HG03442 (cell line): ENCODE measurements around the gene TNS1.

Experiments
- ATAC-seq: cut with Tn5 transposase; IDR thresholded peaks from one replicate; pipeline ENCODE4 v1.9.1; 2021; ENCODE audit warnings: mild to moderate bottlenecking, moderate library complexity; ENCODE audit not compliant: unreplicated experiment

The TNS1 gene

GRCh38 chr2:218015586-218016521, 13.1 kb upstream of the TNS1 start:
- ATAC-seq: no peak

GRCh38 chr2:218014706-218015585, 12.2 kb upstream of the TNS1 start:
- ATAC-seq: no peak

GRCh38 chr2:218013289-218013688, 10.5 kb upstream of the TNS1 start:
- no peak for ATAC-seq

GRCh38 chr2:218012284-218012683, 9.5 kb upstream of the TNS1 start:
- no peak for ATAC-seq

- ATAC-seq: no peak
Measured at GRCh38 chr2:218011653-218012040, 8.9 kb upstream of the TNS1 start.

- ATAC-seq: no peak
Measured at GRCh38 chr2:218010984-218011652, 8.3 kb upstream of the TNS1 start.

GRCh38 chr2:218010140-218010983, 7.6 kb upstream of the TNS1 start:
- no peak for ATAC-seq

GRCh38 chr2:218009765-218010139, 7.0 kb upstream of the TNS1 start:
- ATAC-seq: no peak

GRCh38 chr2:218009231-218009630, 6.4 kb upstream of the TNS1 start:
- no peak for ATAC-seq

- ATAC-seq: no peak
Measured at GRCh38 chr2:218008060-218009040, 5.6 kb upstream of the TNS1 start.

GRCh38 chr2:218006741-218007140, 3.9 kb upstream of the TNS1 start:
- no peak for ATAC-seq

- ATAC-seq: no peak
Measured at GRCh38 chr2:218005486-218005885, 2.7 kb upstream of the TNS1 start.

- ATAC-seq: no peak
Measured at GRCh38 chr2:218005028-218005427, 2.2 kb upstream of the TNS1 start.

- no peak for ATAC-seq
Measured at GRCh38 chr2:218003981-218004419, 1.2 kb upstream of the TNS1 start.

- ATAC-seq: no peak
Measured at GRCh38 chr2:218003281-218003944, 618 bp upstream of the TNS1 start.

- ATAC-seq: no peak
Measured at GRCh38 chr2:218002143-218002844, 501 bp downstream of the TNS1 start.

GRCh38 chr2:218001629-218002028, 1.2 kb downstream of the TNS1 start:
- no peak for ATAC-seq

GRCh38 chr2:218000136-218000535, 2.7 kb downstream of the TNS1 start:
- no peak for ATAC-seq
